Measurements from ENCODE around the gene GRID1.

GRCh38 chr10:86162036-86162435, 204.6 kb downstream of the GRID1 start:
- TF ChIP-seq POLR2A (IDR thresholded peaks at IDR 0.05) (no peak), CTCF (IDR thresholded peaks at IDR 0.05) (no peak)

Data from esophagus squamous epithelium (tissue), 4 donors.